Neural cell (in vitro differentiated cells): Measurements from ENCODE around the gene ZBTB21. TPM values are rescaled to one million over a fixed set of nuclear protein-coding genes. Genes with fewer than 3 reads are reported as not detected.
"Not testable (repeated sequence)": the region's sequence is repeated elsewhere in the genome, so short reads cannot be mapped to it uniquely, and the experiment has no call there.

Source experiments
- H2AFZ ChIP-seq: fragments of 200-600, 300-800 bp; sonication (generic), shearing (Covaris generic); 2 replicates; pipeline ENCODE4 v1.6.0; 2014; ENCODE audit warnings: low read depth, mild to moderate bottlenecking, antibody characterized with exemption, low read length, moderate library complexity
- H3F3A ChIP-seq: fragments of 200-600 bp; shearing (Covaris generic); 2 replicates; pipeline ENCODE4 v1.6.1; 2016; ENCODE audit warnings: mild to moderate bottlenecking, moderate library complexity, mixed read lengths, antibody characterized with exemption, low read length; ENCODE audit not compliant: insufficient read depth, poor library complexity, severe bottlenecking
- H3K27ac ChIP-seq: fragments of 200-600, 300-800 bp; sonication (generic), shearing (Covaris generic); 2 replicates; pipeline ENCODE4 v1.5.1; 2014; ENCODE audit warnings: mild to moderate bottlenecking, low read length, moderate library complexity
- H3K27me3 ChIP-seq: fragments of 300-800, 200-600 bp; sonication (generic), shearing (Covaris generic); 2 replicates; pipeline ENCODE4 v1.6.0; 2014; ENCODE audit warnings: mild to moderate bottlenecking, low read depth, low read length, moderate library complexity; ENCODE audit not compliant: insufficient read depth
- H3K36me3 ChIP-seq: fragments of 300-800, 200-600 bp; sonication (generic), shearing (Covaris generic); 2 replicates; pipeline ENCODE4 v1.5.1; 2014; ENCODE audit warnings: mild to moderate bottlenecking, antibody characterized with exemption, low read length, moderate library complexity; ENCODE audit not compliant: insufficient read depth
- H3K4me2 ChIP-seq: fragments of 300-800, 200-600 bp; sonication (generic), shearing (Covaris generic); 2 replicates; pipeline ENCODE4 v1.6.0; 2014; ENCODE audit warnings: mild to moderate bottlenecking, low read length
- H3K4me3 ChIP-seq: fragments of 300-800, 200-600 bp; sonication (generic), shearing (Covaris generic); 2 replicates; pipeline ENCODE4 v1.5.1; 2014; ENCODE audit warnings: mild to moderate bottlenecking, low read length, moderate library complexity
- H3K79me2 ChIP-seq: fragments of 200-600 bp; shearing (Covaris generic); replicated peaks from 2 replicates; pipeline ENCODE4 v1.6.0; 2014; ENCODE audit warnings: mild to moderate bottlenecking, low read length, moderate library complexity; ENCODE audit not compliant: insufficient read depth
- H3K9ac ChIP-seq: fragments of 300-800, 200-600 bp; sonication (generic), shearing (Covaris generic); 2 replicates; pipeline ENCODE4 v1.6.1; 2016; ENCODE audit warnings: mild to moderate bottlenecking, low read length, mixed read lengths
- H3K9me2 ChIP-seq: fragments of 200-600 bp; shearing (Covaris generic); 2 replicates; pipeline ENCODE4 v1.6.1; 2016; ENCODE audit warnings: mild to moderate bottlenecking, low read length, mixed read lengths; ENCODE audit not compliant: insufficient read depth
- H3K9me3 ChIP-seq: fragments of 200-600, 300-800 bp; sonication (generic), shearing (Covaris generic); 2 replicates; pipeline ENCODE4 v1.6.1; 2016; ENCODE audit warnings: mild to moderate bottlenecking, mixed run types, low read length, moderate library complexity, mixed read lengths
- H4K20me1 ChIP-seq: fragments of 200-600 bp; shearing (Covaris generic); 2 replicates; pipeline ENCODE4 v1.6.1; 2016; ENCODE audit warnings: mild to moderate bottlenecking, mixed run types; ENCODE audit not compliant: insufficient read depth
- EP300 ChIP-seq: fragments of 450-650 bp; conservative IDR thresholded peaks from 2 replicates; pipeline ENCODE4 v1.6.1; 2014; ENCODE audit warnings: antibody characterized with exemption, mild to moderate bottlenecking, moderate library complexity; ENCODE audit not compliant: poor library complexity, severe bottlenecking
- EZH2 ChIP-seq: fragments of 200-600, 300-800 bp; shearing (Covaris generic), sonication (generic); IDR thresholded peaks from 2 replicates; pipeline ENCODE4 v1.6.1; 2014; ENCODE audit warnings: antibody characterized with exemption, low read length, borderline replicate concordance, mild to moderate bottlenecking; ENCODE audit not compliant: insufficient read depth, poor library complexity, severe bottlenecking
- MXI1 ChIP-seq: fragments of 450-650 bp; conservative IDR thresholded peaks from 2 replicates; pipeline ENCODE4 v1.6.1; 2014; ENCODE audit warnings: antibody characterized with exemption, mild to moderate bottlenecking; ENCODE audit not compliant: poor library complexity, severe bottlenecking
- POLR2AphosphoS5 ChIP-seq: IDR thresholded peaks from 2 replicates; pipeline ENCODE4 v1.6.1; 2012
- RAD21 ChIP-seq: fragments of 450-650 bp; conservative IDR thresholded peaks from 2 replicates; pipeline ENCODE4 v1.6.1; 2014; ENCODE audit warnings: antibody characterized with exemption, mild to moderate bottlenecking, moderate library complexity
- REST ChIP-seq: IDR thresholded peaks from 2 replicates; pipeline ENCODE4 v1.6.1; 2012; ENCODE audit warnings: borderline replicate concordance
- SMC3 ChIP-seq: fragments of 450-650 bp; conservative IDR thresholded peaks from 2 replicates; pipeline ENCODE4 v1.6.1; 2014; ENCODE audit warnings: antibody characterized with exemption, mild to moderate bottlenecking, moderate library complexity; ENCODE audit not compliant: poor library complexity
- TAF1 ChIP-seq: IDR thresholded peaks from 2 replicates; pipeline ENCODE4 v1.6.1; 2012; ENCODE audit warnings: low read depth
- polyA plus RNA-seq: library from polyadenylated mRNA; depleted of rRNA; stranded (reverse); fragments of >200 nt; gene quantifications from 2 replicates; pipeline ENCODE4 v1.2.3, GENCODE V29; 2014
- TF ChIP-seq, protein P1 (sequence below): fragments of 450-650 bp; IDR thresholded peaks from 2 replicates; pipeline ENCODE4 v1.5.1; 2014; ENCODE audit warnings: antibody characterized with exemption, mild to moderate bottlenecking, moderate library complexity; ENCODE audit not compliant: poor library complexity, severe bottlenecking

The ZBTB21 gene
- polyA plus RNA-seq, 1 donor from 2014 or later: 8.0 TPM

GRCh38 chr21:41997657-41998056, 12.5 kb downstream of the ZBTB21 start:
- Histone ChIP-seq H2AFZ (no peak overlapping the region), H3K27me3 (no peaks in the 10 kb centered on the region), H3K4me2 (no peak overlapping the region), H3K4me3 (no peak overlapping the region), H4K20me1 (no peaks in the 10 kb centered on the region), H3K9me3 (peaks cover 5% of the 10 kb centered on the region), H3K9me2 (no peaks in the 10 kb centered on the region), H3K36me3 (peaks cover 7% of the 10 kb centered on the region), H3K9ac (no peak overlapping the region), H3K79me2 (no peaks in the 10 kb centered on the region), H3K27ac (no peak overlapping the region), H3F3A (no peaks in the 10 kb centered on the region)
- TF ChIP-seq EZH2 (no peak), EP300 (no peak), SMC3 (no peak), TAF1 (no peak), POLR2AphosphoS5 (no peak), RAD21 (no peak), MXI1 (no peak), REST (no peak)
- TF ChIP-seq, protein P1, sequence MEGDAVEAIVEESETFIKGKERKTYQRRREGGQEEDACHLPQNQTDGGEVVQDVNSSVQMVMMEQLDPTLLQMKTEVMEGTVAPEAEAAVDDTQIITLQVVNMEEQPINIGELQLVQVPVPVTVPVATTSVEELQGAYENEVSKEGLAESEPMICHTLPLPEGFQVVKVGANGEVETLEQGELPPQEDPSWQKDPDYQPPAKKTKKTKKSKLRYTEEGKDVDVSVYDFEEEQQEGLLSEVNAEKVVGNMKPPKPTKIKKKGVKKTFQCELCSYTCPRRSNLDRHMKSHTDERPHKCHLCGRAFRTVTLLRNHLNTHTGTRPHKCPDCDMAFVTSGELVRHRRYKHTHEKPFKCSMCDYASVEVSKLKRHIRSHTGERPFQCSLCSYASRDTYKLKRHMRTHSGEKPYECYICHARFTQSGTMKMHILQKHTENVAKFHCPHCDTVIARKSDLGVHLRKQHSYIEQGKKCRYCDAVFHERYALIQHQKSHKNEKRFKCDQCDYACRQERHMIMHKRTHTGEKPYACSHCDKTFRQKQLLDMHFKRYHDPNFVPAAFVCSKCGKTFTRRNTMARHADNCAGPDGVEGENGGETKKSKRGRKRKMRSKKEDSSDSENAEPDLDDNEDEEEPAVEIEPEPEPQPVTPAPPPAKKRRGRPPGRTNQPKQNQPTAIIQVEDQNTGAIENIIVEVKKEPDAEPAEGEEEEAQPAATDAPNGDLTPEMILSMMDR: no peak

DNA sequence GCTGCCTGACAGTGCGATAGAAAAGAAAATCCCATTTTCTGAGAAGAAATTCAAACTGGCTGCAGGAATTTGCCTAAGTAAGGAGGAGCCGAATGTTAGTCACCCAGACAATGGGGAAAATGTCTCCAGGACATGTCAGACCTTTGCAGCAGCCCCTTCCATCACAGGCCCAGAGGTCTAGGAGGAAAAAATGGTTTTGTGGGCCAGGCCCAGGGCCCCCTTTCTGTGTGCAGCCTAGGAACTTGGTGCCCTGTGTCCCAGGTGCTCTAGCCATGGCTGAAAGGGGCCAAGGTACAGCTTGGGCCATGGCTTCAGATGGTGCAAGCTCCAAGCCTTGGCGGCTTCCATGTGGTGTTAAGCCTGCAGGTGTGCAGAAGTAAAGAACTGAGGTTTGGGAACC, 14.6 kb downstream of the ZBTB21 start:
- TF ChIP-seq, protein P1: no peak
- no peak overlapping the region for H2AFZ ChIP-seq
- H3K36me3 ChIP-seq: peaks cover 3% of the 10 kb centered on the region

DNA sequence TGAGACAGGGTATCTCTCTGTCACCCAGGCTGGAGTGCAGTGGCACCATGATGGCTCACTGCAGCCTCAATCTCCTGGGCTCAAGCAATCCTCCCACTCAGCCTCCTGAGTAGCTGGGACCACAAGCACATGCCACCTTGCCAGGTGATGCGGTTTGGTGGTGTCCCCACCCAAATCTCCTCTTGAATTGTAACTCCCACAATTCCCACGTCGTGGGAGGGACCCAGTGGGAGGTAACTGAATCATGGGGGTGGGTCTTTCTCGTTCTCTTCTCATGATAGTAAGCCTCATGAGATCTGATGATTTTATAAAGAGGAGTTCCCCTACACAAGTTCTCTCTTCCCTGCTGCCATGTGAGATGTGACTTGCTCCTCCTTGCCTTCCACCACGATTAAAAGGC, 15.5 kb downstream of the ZBTB21 start:
- not testable (repeated sequence) for H2AFZ ChIP-seq, H3K9me2 ChIP-seq, H3K27me3 ChIP-seq, H3K36me3 ChIP-seq, H3K27ac ChIP-seq, H3K79me2 ChIP-seq, H3K9me3 ChIP-seq, H3K4me2 ChIP-seq, H3F3A ChIP-seq, H3K9ac ChIP-seq, H4K20me1 ChIP-seq, H3K4me3 ChIP-seq

More for the DNA sequence above, 14.6 kb downstream of the ZBTB21 start:
- Histone ChIP-seq H3K79me2 (no peaks in the 10 kb centered on the region), H3K4me2 (no peak overlapping the region), H3F3A (no peaks in the 10 kb centered on the region), H3K9me3 (peaks cover 5% of the 10 kb centered on the region), H3K27me3 (no peaks in the 10 kb centered on the region), H3K4me3 (no peak overlapping the region), H3K27ac (no peak overlapping the region), H3K9ac (no peak overlapping the region), H4K20me1 (no peaks in the 10 kb centered on the region), H3K9me2 (no peaks in the 10 kb centered on the region)
